NCI-H1417 treated with DMSO at 0.1 percent for 48 hours (cell line): ENCODE data around the gene ZNF365.
"Not testable (repeated sequence)": the region's sequence is repeated elsewhere in the genome, so short reads cannot be mapped to it uniquely, and the experiment has no call there.

ENCODE experiments used
- DNase-seq: peaks from one replicate; lab custom pipeline; 2025; lab: John Stamatoyannopoulos, UW

Gene ZNF365

DNA sequence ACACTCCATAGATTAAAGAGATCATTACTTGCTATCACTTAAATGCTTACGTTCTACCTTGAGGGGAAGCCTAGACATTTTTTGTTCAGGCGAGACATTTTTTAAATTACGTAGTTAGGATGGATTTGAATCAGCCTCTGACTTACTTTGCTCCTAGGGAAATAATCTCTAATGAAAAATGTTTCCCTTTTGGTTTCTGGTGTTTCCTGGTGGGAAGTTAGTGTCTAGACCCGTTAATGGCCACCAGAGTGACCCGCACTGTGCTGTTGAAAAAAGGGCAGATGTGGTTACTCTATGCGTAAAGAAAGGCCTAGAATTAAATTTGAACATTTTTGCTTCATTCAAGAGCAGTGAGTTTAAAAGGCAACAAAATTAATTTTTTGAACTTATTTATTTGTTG is 3.8 kb downstream of the ZNF365 start:
- no peak for DNase-seq

GRCh38 chr10:62378877-62379276 is 4.7 kb downstream of the ZNF365 start:
- DNase-seq: not testable (repeated sequence)

GRCh38 chr10:62379394-62379793 is 5.2 kb downstream of the ZNF365 start:
- no peak for DNase-seq

- no peak for DNase-seq
These were observed 5.8 kb downstream of the ZNF365 start for GRCh38 chr10:62380016-62380415.

- no peak for DNase-seq
These were observed 7.4 kb downstream of the ZNF365 start for GRCh38 chr10:62381385-62382102.

DNA sequence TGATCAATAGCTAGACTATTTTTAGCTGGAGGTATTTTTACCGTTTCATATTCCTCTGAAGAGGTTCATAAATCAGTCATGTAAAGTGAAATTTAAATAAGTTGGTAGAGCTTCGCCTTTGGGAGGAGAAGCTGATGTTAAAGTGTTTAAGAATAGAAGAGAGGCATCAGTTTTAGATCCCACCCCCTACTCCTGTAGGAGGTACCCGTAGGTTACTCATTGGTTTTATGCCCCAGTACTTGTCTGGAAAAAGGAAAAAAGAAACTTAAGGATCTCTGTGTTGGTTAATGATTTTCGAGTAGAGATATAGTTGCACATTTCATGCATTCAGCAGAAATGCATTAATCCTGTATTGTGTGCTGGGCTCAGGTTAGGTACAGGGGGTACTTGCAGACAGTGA is 8.7 kb downstream of the ZNF365 start:
- DNase-seq: no peak

DNA sequence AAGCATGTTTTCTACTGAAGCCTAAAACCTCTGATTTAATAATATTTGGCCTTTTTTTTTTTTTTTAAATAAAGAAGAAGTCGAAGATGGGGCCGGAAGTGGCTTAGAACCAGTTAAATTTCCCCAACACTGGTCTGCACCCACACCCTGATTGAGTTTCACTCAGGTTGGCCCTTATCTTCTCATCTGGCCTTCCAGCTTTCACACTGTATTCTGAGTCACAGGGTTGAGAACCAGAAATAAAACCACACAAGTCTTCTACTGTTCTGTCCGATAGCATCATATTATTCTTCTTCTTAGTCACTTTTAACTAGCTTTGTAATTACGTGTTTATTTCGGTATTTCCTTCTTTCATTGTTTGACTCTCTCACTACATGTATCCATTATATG is 9.9 kb downstream of the ZNF365 start:
- no peak for DNase-seq

- DNase-seq: no peak
These were observed 10.4 kb downstream of the ZNF365 start for GRCh38 chr10:62384447-62385081.

DNA sequence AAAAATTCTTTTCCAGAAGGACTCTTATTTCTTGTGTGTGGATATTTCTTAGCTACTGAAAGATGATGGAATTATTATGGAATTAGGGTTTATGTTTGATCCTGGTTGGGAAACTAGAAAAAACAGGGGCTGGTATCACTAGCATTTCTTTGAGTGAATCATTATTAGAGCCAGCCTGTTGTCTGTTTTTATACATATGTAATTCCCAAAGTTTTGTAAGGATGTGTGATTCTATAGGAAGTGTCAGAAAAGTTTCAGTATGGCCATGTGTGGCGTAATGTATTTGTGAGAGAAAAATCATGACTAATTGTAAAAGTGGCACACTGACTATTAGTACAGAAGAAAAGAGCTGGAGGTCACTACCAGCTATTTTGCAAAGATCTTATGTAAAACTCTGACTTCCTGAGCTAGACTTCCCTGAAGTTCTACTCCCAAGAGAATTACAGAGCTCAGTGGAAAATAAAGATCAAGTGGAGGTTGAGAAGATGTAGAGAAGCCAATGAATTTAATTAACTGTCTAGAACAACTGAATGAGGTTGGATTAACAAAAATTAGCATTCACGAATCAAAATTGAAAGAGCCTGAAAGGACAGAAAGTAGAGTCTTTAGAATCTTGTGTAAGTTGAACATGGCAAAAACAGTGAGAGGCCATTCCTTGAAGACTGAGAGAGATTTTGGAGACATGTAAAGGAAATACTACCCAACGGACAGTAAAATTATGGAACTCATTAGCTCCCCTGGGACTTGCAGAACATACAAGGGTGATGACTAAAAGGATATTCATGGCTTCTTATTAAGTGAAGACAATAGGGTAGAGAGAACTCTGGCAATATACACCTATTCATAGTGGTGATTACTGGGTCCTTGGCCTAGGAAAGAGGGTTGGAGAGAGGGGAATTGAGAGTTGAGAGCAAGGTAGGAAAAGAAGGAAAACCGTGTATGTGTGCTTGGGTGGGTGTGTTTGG is 12.5 kb downstream of the ZNF365 start:
- no peak for DNase-seq

DNA sequence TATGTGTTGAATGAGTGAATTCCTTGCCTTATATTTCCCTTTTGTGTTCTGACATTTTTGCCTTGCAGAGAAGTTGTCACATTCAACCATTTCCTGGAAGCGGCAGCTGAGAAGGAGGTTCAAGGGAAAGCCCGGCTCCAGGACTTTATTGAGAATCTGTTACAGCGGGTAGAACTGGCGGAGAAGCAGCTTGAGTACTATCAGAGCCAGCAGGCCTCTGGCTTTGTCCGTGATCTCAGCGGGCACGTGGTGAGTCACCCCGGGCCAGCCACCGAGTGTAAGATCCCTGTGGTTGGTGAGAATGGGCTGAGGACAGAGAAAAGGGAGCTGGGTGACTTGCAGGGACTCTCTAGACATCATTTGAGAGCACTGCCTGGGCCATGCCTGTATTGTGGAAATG is 14.2 kb downstream of the ZNF365 start:
- DNase-seq: no peak

DNA sequence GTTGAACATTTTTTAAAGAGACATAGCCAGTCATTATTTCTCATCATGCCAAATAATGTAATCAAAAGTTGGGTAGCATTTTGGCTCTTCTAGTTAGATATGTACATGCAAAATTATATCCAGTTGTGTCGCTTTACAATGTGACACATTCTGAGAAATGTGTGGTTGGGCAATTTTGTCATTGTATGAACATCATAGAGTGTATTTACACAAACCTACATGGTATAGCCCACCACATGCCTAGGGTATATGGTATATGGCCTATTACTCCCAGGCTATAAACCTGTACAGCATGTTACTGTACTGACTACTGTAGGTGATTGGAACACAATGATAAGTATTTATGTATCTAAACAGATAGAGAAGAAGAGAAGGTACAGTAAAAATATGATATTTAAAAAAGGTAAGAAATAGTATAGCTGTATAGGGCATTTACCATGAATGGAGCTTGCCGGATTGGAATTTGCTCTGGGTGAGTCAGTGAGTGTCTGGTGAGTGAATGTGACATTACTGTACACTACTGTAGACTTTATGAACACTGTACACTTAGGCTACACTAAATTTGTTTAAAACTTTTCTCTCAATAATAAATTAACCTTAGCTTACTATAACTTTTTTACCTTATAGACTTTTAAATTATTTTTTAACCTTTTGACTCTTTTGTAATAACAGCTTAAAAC is 16.5 kb downstream of the ZNF365 start:
- no peak for DNase-seq

DNA sequence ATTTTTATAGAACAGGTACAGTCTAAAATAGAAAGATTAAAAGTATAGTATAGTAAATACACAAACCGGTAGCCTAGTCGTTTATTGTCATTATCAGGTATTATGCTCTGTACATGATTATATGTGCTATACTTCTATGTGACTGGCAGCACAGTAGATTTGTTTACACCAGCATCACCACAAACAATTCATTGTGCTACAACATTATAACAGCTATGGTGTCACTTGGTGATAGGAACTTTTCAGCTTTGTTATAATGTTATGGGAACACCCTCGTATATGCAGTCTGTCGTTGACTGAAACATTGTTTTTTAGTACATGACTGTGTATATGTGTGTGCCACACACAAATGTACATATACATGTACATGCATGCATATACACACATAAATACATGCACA is 19.1 kb downstream of the ZNF365 start:
- DNase-seq: no peak

GRCh38 chr10:62394556-62395018 is 20.4 kb downstream of the ZNF365 start:
- DNase-seq: no peak

GRCh38 chr10:62395892-62396291 is 21.7 kb downstream of the ZNF365 start:
- DNase-seq: no peak

- no peak for DNase-seq
These were observed 22.7 kb downstream of the ZNF365 start for GRCh38 chr10:62396864-62397263.

GRCh38 chr10:62399211-62399610 is 25.0 kb downstream of the ZNF365 start:
- DNase-seq: no peak

- no peak for DNase-seq
These were observed 28.3 kb downstream of the ZNF365 start for GRCh38 chr10:62402508-62402907.

- not testable (repeated sequence) for DNase-seq
These were observed 36.4 kb downstream of the ZNF365 start for GRCh38 chr10:62410528-62410927.

DNA sequence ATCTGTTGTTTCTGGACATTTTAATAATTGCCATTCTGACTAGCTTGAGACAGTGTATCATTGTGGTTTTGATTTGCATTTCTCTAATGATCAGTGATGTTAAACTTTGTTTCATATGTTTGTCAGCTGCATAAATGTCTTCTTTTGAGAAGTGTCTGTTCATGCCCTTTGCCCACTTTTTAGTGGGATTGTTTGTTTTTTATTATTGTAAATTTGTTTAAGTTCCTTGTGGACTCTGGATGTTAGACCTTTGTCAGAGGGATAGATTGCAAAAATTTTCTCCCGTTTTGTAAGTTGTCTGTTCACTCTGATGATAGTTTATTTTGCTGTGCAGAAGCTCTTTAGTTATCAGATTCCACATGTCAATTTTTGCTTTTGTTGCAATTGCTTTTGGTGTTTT is 36.8 kb downstream of the ZNF365 start:
- not testable (repeated sequence) for DNase-seq

DNA sequence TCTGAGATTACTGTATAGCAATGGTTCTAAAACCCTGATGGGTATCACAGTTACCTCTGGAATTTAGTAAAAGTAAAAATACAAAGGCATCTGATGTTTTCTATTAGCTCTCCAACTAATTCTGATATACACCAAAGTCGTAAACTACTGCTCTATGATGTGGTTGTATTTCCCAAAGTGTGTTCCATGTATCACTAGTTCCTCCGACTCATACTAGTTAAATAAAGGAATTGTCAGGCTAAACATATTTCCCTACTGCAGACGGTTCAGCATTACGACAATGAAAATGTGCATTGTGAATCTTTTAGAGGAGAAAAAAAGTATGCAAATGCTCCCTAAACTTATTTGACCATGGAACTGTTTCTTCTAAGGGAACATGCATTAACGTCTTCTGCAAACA is 38.9 kb downstream of the ZNF365 start:
- no peak for DNase-seq

GRCh38 chr10:62413652-62414051 is 39.5 kb downstream of the ZNF365 start:
- no peak for DNase-seq

GRCh38 chr10:62414359-62414758 is 40.2 kb downstream of the ZNF365 start:
- no peak for DNase-seq
